NCI-H146 treated with DMSO at 0.1 percent for 48 hours (cell line): ENCODE measurements around the gene EEA1.

Experiments used
- DNase-seq: peaks from one replicate; lab custom pipeline; 2025; ENCODE audit not compliant: unreplicated experiment; lab: John Stamatoyannopoulos, UW

Gene EEA1

DNA sequence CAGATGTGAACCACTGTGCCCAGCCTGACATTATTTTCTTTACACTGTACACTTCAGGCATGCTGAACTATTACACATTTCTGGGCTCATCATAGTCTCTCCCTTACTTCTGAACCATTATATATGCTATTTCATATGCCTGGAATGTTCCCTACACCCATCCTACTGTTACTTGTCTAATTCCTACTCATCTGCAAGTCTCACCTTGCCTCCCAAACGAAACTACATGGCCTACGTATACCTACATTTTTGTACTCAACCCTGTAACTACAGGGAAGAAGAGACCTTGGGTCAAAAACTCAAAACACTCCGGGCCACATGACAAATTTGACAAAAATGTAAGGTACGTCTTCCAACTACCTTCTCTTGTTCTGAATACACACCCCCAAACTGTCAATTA is 9.5 kb upstream of the EEA1 start:
- no peak for DNase-seq

DNA sequence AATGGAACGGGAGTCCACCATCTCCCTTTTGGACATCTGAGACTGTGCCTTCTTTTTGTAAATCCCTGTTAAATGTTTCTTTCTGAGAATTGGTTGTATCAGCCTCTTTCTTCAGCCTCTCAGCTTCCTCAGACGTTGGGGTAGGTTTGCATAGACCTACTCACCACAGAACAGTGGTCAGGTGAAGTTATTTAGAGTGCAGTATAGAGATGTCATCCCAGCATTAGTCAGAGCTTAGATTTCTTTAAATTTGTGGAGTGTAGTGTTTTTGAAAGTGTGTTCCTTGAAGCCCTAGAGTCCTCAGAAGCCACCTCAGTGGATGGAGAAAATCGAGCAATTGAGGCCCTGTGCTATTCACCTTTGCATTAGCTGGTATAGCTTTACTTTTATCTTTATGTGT is 8.9 kb upstream of the EEA1 start:
- DNase-seq: no peak

DNA sequence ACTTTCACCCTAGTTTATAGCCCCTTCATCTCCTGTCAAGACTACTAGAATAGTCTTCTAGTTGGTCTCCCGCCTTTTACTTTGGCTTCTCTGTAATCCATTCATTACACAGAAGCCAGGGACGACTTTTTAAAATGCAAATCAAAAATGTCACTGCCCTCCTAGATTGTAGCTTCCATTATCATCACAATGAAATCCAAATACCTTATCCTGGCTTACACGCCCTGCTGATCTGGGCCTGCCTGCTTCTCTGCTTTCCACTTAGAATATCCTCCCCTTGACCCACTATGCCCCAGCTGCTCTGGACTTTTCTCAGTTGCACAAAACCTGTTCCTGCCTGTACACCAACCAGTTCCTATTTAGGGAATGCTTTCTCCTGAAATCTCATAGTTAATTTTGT is 4.5 kb upstream of the EEA1 start:
- no peak for DNase-seq

- DNase-seq: no peak
These were observed 1.3 kb upstream of the EEA1 start for GRCh38 chr12:92930421-92930820.

DNA sequence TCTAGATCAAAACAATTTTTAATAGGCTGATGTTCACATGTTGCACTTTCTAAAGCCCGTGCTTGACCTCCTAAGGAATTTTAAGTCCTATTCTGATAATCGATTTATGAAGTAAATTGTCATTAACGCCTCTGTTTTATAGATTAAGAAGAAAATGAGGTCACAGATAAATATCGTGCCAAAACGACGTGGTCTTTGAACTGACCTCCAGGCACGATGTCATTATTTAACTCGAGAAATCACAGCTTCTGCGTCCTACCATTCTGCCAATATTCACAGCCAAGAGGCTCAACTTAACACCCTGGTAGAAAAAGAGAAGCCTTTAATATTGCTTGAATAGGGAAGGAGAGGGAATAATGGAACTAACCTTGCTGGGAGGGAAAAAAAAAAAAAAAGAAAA is 888 bp upstream of the EEA1 start:
- DNase-seq: no peak

DNA sequence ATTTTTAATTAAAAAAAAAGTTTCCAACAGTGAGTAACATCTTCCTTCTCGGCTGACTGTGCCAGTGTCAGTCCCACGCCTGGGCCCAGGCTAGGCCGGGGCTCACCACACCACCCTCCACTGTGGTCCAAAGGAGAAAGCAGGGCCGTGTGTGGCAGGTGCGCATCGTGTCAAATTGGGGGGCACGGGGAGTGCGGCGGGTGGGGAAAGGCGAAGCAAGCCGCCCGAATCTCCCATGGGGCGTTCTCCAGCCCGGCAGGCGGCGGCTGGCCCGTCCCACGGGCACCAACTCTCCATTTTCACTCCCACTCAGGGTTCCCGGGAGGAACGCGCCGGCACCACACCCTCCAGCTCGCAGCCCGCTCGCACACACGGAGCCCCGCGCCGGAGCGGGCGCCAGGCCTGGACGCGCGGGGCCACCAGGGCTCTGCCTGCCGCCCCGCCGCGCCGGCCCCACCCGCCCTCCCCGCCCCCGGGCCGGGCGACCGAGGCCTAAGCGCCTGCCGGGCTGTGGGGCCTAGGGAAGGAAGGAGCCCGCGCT is 604 bp downstream of the EEA1 start:
- peak; percentile 31 for DNase-seq

DNA sequence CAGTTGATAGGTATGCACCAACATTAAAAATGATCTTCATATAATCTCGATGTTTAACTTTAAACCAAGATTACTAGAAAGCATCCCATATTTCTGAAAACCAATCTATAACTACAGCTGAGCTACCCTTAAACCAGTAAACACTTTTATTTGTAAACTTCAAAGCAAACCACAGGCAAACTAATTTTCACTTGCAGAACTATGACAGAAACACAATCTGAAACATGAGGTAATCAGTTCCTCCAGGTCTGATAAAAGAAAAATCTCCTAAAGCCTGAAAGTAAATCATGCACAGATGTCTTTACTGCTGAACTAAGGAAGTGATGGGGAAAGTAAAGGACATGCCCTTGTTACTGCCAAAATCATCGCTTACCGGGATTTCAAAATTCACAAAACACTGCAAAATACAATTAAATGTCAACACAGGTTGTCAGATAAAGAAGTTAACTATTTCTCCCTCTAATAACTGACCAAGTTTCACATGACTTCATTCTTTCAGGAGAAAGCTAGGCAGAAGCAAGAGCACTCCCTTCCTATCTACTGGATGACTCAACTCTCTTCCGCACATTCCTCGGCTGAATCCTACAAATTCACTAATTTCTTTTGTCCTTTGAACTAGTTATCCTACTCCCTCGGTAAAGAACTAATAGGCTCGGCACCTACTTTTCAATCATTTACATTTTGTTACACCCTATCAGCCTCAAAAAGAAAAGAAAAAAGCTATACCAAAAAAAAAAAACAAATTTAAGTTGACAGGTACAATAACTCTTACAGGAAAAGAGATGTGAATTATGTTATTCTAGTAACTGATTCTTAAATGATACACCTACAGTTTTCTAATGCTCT is 1.4 kb downstream of the EEA1 start:
- DNase-seq: no peak

DNA sequence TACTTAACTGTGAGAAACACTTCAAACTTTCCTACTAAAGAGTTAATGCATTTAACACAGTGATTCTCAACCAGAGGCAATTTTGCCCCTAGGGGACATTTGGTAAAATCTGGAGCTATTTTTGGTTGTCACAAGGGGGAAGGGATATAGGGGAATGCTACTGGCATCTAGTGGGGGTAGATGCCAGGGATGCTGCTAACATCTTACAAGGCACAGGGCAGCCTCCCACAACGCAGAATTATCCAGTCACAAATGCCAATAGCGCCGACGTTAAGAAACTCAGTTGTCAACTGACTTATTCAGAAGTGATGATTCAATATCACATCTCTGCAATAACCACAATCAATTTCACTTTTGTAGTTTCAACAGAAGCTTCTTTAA is 2.0 kb downstream of the EEA1 start:
- DNase-seq: no peak

- no peak for DNase-seq
These were observed 2.5 kb downstream of the EEA1 start for GRCh38 chr12:92926549-92926948.

- DNase-seq: no peak
These were observed 7.2 kb downstream of the EEA1 start for GRCh38 chr12:92921877-92922276.

GRCh38 chr12:92915365-92915764 is 13.7 kb downstream of the EEA1 start:
- DNase-seq: no peak

- DNase-seq: no peak
These were observed 14.9 kb downstream of the EEA1 start for GRCh38 chr12:92914170-92914569.

- DNase-seq: no peak
These were observed 16.4 kb downstream of the EEA1 start for GRCh38 chr12:92912672-92913071.

- DNase-seq: no peak
These were observed 17.0 kb downstream of the EEA1 start for GRCh38 chr12:92912052-92912451.

DNA sequence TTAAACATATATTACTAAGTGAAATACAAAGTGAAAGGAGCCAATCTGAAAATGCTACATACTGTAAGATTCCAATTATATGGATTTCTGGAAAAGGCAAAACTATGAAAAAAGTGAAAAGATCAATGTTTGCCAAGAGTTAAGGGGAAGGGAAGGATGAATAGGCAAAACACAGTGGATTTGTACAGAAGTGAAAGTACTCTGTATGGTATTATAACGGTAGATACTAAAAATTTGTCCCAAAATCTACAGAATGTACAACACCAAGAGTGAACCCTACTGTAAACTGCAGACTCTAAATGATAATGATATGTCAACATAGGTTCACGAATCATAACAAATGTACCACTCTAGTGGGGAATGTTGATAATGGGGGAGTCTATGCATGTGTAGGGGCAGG is 17.8 kb downstream of the EEA1 start:
- no peak for DNase-seq

DNA sequence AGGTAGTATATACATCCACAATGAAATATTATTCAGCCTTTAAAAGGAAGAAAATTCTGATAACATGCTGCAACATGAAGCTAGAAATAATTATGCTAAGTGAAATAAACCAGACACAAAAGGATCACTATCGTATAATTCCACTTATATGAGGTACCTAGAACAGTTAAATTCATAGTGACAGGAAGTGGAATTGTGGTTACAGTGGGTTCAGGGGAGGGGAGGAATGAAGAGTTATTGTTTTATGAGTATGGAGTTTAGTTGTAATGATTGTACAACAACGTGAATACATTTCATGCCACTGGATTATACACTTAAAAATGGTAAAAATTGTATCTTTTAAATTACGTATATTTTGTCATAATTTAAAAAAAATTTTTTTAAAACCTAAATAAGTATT is 21.0 kb downstream of the EEA1 start:
- DNase-seq: no peak

DNA sequence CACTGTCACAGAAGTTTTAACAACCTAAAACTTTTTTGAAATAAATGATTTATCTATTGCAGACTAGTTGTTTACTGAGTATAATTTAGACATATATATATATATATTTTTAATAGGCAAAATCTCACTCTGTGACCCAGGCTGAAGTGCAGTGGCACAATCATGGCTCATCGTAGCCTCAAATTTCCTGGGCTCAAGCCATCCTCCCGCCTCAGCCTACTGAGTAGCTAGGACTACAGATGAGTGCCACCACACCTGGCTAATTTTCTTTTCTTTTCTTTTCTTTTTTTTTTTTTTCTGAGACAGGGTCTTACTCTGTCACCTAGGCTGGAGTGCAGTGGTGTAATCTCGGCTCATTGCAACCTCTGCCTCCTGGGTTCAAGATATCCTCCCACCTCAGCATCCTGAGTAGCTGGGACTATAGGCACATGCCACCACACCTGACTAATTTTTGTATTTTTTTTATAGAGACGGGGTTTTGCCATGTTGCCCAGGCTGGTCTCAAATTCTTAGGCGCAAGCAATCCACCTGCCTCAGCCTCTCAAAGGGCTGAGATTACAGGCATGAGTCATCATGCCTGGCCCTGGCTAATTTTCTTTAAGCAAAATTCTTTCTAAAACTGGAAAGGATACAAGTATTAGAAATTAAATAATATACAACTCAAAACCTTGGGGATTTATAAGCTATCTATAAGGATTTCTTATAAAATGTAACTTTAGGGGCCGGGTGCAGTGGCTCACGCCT is 23.1 kb downstream of the EEA1 start:
- no peak for DNase-seq

DNA sequence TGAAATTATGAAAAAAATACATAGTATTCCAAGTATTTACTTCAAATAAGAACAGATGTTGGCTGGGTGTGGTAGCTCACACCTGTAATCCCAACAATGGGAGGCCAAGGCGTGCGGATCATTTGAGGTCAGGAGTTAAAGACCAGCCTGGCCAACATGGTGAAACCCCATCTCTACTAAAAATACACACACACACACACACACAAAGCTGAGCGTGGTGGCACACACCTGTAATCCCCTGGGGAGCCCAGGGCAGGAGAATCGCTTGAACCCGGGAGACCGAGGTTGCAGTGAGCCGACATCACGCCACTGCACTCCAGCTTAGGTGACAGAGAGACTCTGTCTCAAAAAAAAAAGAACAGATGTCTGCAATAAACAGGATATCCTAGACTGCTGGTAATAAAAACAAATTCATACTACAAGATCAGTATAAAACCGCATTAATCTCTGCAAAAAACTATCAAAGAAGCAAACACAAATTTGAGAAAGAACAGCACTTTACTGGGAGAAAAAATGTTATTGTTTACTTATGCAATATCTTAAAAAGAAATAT is 23.8 kb downstream of the EEA1 start:
- DNase-seq: no peak

DNA sequence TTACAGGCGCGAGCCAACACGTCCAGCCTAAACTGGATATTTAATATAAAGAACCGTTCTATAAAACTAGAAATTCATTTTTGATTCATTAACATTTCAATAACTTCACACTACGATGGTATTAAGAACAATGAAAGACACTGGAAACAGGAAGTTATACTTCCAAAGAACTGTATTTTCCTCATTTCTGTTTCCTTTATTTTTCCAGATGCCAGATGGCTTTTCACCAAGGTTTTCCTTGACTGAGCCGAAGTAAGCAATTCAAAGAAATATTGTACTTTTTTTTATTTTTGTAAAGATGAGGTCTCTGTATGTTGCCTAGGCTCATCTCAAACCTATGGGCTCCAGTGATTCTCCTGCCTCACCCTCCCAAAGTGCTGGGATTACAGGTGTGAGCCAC is 28.2 kb downstream of the EEA1 start:
- no peak for DNase-seq

- no peak for DNase-seq
These were observed 29.6 kb downstream of the EEA1 start for GRCh38 chr12:92899386-92900001.

DNA sequence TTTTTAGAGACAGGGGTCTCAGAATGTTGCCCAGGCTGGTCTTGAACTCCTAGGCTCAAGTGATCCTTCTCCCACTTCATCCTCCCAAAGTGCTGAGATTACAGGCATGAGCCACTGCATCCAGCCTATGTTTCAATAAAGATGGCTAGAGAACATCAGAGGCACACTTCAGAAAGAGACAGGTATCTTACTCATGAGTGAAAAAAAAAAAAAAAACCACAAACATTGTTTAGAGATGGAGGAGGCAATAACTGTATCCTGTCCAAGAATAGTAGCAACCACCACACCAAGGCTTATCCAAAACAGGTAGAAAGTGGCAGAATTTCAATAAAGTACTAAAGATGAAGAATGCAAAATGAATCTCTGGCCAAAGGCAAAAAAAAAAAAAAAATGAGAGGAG is 30.3 kb downstream of the EEA1 start:
- no peak for DNase-seq

- no peak for DNase-seq
These were observed 31.3 kb downstream of the EEA1 start for GRCh38 chr12:92897844-92898243.
